GM21423 (cell line): ENCODE results near the gene STK39.

Experiments
- ATAC-seq: cut with Tn5 transposase; IDR thresholded peaks from one replicate; pipeline ENCODE4 v1.9.1; 2021; ENCODE audit warnings: mild to moderate bottlenecking, moderate library complexity; ENCODE audit not compliant: unreplicated experiment

Gene STK39

DNA sequence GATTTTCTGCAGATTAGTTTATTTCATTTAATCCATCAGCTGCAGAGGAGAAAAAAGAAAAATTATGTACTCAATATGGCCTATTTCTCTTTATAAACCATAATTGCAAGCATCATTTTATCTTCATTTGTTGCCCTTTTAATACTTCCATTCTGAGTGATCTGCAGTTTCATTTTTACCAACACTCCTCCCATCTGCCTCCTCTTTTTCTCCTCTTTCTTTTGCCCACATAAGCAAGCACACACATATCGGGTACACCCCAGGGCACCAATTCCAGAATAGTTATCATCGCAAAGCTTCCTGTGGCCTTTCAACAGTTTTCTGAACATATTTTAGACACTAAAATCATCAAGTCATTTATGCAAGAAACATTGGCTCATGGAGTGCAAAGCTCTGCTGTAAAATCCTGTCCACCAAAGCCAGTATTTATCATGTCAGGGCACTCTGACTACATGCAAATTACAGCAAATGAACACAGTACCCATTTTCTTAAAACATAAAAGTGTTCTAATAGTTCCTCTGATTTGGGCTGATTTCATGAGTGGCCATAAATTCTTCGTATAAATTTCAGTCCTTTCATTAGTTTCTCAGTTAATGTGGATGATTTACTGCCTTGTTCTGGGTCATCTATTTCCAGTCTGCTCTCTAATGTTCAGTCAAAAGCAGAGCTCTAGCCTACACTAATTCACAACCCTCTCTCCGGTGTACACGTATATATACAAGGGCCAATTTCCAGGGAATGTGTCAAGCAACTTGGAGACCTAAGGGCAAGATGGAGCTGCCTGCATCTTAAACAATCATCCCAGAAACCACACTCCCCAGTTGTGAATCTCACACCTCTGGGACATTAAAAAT lies 281.3 kb downstream of the STK39 start:
- ATAC-seq = no peak

DNA sequence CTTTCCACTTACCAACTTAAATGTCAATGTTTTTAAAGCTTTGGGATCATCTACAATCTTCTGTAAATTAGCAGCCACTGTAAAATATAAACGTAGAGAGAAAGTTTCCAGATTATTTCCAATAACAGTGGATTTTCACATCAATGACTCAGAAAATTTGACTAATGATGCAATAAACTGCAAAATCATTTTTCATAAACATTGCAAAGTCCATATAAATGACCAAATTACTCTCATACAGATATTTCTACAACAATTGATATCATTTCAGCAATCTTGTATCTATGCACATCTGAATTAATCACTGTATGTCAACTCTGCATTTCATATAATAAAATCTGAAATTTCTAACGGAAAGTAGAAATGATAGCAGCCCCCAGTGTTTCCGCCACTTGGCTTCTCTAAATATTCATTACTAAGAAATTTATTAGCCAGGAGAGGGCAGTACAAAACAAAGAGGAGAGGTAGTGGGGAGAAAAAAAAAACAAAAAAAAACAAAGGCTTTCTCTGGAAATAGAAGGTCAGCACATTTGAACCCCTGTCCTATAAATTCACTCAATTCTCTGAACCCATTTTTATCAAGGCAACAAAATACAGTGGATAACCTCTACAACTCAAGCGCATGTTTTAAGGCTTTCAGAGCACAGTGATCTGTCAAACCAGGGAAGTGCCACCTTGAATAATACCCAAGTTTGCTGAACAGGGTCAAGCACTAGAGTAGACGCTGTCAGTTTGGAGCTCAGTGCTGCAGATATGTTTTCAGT lies 282.6 kb downstream of the STK39 start:
- no peak for ATAC-seq

DNA sequence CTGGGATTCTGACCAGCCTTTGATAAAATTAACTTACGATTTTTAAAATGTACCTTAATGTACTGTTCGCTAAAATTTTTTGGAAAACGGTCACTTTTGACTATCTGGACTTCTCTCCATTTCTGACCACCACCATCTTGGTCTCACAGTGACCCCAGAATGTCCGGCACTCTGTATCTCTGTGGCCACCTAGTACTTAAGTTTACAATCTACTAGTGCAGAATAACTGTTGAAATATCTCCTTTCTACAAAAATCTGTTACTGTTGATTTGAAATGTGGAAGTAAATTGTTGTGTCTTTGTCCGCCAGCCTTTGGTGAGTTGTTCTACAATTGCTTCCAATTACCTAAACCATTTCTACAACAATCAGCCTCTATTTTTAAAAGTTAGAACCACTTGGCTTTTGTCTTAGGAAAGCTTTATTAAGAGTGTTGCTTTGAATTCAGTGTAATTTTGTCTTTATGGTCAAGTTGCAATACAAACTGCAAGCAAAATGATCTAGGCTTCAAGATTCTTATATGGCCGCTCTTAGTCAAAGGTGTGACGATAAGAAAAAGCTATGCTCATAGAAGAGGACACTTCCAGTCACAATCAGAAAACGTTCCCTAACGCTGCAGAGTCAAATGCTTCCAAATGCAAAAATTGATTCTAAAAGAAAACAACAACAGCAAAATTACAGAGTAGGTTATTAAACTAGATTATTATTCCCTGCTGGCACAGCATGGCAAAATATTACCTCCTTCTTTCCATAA lies 283.3 kb downstream of the STK39 start:
- no peak for ATAC-seq

DNA sequence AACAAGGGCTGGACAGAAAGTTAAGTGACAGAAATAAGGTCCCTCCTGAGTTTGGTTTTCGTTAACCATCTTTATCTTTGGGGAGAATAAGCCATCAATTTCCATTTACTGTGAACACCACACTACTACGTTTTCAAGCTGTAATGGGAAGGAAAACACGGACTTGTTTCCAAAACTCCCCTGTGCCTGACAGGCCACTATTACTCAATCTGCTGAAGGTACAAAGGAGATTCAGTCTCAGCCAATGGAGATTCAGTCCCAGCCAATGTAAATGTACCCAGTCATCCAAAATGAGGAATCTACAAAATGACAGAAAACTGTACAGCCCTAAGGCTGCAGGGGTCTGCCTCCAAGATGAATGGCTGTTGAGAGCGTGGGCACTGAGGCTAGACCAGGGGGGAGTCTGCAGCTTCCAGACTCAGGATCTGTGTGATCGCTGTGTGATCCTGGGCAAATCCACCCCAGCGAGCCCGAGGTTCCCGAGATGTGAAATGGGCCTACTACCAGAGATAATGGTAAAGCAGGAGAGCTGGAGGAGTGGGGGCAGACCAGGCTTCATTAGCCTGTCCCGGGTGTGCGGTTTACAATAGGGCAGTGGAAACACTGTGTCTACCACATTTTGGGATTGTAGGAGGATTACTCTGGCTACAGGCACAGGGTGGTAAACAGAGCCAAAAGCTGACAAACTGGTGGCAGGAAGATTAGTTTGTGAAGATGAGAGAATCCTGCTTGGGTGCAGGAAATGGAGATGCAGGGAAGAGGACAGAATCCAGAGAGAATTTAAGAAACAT lies 284.8 kb downstream of the STK39 start:
- no peak for ATAC-seq

DNA sequence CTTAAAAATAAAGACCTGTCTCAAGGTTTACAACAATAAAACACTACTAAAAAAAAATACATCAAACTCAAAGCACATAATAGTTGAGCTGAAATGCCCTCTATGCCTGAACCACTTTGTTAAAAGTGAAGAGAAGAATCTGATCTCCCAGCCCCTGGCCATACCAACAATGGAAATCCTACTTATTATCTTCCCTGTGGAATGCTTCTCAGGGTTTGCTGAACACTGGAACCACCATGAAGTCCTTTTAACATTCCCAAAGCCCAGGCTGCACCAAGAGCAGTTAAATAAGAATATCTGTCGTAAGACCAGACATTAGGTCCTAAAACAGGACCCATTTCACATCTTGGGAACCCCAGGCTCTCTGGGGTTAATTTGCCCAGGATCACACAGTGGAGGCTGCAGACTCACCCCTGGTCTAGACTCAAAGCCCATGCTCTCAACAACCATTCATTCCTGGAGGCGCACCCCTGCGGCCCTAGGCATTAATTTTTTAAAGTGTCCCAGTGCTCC lies 285.8 kb downstream of the STK39 start:
- no peak for ATAC-seq

DNA sequence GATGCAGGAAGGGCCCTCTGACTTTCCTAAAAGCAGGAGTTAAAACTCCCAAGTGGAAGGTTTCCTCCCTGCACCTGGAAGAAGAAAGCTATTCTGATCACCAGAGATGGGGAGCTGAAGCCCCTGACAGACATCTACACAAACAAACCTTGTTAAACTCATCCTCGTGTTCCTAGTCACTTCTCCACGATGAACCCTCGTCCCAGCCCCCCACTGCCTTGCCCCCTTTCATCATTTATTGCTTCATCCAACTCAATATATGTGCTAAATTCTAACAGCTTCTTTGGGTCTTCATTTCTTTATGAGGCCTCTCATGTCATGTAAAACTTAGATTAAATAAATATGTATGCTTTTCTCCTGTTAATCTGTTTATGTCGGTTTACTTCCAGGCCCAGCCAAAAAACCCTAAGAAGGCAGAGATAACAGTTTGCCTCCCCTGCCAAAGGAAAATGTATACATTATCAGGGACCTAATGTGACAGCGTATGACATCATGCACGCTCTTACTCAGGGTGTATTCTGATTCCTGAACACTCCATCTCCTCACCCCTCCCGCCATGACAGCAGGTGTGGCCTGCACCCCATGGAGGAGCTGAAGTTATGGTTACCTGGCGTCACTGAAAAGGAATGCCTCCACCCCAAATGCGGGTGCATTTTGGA lies 287.2 kb downstream of the STK39 start:
- no peak for ATAC-seq

DNA sequence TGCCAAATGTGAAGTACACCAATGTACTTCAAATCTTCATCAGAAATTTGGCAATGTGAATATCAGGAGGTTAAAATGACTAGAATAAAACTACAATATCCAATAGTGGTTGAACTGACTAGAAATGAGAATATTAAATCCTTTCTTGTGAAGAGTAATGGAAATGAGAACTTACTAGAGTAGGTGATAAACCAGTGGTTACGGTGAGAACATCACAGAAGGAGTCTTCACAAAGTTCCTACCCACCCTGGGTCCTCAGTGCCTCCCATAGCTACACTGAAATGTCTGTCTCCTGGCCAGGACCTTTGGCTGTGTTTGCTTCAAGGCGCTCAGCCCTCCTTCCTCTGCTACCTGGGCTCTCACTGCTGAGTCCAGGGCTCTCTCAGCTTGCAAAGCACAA lies 289.7 kb downstream of the STK39 start:
- no peak for ATAC-seq

DNA sequence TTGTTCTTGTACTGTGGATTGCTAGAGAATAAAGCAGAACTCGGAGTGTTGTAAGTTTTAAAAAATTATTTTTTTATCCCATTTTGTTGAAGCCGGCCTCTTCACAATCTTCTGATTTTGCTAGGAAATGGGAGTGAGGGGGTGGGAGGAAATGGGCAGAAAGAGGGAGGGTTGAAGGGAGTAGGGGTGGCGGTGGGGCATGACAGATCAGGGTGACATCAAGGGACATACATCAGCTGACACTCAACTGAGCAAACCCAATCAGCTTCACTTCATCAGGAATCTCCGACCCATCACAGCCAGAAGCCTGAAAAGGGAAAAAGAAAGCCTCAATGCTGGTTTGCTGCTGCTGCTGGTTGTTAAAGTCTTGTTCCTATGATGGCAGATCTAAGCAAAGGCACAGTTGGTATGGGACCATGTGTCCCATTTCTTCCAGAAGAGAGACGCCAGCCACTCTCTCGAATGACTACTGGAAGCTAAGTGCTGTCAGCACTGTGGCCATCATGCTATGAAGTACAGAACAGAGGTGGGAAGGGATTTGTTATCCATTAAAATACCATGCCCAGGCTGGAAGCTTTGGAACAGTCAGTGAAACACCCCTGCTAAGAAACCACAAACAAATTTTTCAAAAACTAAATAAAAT lies 292.0 kb downstream of the STK39 start:
- no peak for ATAC-seq

DNA sequence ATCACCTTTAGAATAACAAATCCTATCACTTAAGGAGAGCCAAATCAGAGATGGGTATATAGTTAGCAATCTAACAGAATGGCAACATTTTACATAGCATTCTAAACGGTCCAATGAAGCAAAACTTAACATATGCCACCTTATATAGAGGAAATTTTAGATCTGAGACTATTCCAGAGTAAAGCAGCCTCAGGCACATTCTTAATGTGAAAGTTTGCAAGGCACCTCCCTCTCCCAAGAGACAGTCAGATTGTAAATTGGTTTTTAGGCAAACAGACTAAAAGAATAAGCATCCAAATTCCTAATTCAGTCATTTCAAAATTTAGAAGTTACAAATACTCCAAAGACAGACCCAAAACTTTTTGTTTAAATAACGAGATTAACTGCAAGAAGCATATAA lies 292.9 kb downstream of the STK39 start:
- ATAC-seq = no peak

DNA sequence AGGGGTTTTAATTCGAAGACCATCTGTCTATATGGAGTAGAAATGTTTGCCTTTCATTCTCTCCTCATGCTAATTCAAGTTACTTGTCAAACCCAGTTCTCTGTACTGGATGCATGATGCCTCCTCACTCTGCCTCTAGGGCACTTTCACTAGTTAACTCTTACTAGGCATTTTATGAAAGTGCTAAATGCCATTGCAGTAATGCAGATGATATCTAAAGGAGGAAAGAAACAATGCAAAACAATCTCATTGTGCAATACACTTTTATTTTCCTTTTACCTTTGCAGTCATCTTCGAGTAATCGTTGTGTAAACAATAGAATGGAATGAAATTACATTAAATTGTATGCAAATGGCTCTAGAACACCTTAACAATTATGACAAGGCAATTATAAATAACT lies 293.6 kb downstream of the STK39 start:
- no peak for ATAC-seq

DNA sequence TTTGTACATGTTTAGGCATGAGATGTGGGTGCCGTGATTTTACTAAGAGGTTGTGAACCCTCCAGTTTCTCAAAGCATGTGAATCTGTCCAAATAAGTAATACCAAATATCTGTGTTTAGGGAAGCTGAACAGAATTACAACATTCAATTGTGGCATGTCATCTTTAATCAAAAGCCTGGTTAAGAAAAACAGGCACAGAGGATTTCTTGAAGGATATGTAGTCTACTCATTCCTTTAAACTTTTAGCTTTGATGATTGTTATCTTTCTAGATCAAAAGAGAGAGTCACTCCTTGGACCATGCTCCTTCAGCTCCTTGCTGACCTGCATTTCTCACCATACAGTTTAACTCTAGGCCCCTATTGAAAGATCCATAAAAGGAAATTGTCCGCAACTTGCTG lies 296.8 kb downstream of the STK39 start:
- no peak for ATAC-seq

DNA sequence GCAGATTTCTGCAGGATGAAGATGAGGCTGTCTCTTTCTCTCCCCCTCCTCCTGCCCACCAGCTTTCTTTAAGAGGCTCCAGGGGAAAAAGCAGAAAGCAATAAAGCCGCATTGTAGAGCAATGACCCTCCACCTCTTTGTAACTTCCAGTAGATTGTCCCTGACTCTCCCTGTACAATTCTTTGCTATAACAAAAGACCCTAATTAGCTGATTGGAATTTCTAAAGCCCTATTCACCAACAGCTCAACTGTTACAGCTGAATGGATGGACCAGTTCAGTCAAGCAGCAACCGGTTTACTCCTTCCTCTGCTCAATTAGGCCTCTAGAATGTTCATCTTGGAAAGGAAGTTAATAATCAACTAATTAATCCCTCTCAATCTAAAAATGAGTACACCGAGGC lies 301.0 kb downstream of the STK39 start:
- no peak for ATAC-seq

DNA sequence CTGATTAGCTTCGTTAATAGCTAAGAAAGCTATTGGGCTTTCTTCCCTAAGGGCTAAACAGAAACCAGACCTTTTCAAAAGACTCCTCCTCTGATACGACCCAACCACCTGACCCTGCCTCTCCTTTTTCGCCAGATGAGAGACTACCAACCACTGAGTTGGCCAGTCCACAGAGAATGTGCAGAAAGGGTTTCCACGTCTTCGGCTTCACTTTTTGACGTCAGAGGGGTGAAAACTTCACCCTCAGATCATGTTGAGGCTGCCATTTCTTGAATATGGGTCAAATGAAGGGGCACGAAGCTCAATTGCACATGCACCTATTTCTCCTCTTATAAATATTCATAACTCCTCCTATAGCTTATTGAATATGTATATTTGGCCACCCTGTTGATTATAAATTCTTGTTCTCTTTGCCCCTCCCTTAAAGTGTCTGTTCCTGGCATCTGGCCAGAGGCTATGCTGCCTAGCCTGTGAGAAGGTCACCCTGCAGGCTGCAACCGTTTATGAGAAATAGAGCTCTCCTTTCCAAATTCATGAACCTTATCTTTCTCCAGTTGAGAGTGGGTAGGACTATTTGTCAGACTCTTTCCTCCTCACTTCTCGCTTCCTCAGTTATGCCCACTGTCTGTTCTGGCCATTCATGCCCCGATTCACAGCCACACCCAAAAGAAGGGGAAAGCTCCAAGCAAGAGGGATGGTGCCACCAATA lies 301.6 kb downstream of the STK39 start:
- ATAC-seq = no peak

DNA sequence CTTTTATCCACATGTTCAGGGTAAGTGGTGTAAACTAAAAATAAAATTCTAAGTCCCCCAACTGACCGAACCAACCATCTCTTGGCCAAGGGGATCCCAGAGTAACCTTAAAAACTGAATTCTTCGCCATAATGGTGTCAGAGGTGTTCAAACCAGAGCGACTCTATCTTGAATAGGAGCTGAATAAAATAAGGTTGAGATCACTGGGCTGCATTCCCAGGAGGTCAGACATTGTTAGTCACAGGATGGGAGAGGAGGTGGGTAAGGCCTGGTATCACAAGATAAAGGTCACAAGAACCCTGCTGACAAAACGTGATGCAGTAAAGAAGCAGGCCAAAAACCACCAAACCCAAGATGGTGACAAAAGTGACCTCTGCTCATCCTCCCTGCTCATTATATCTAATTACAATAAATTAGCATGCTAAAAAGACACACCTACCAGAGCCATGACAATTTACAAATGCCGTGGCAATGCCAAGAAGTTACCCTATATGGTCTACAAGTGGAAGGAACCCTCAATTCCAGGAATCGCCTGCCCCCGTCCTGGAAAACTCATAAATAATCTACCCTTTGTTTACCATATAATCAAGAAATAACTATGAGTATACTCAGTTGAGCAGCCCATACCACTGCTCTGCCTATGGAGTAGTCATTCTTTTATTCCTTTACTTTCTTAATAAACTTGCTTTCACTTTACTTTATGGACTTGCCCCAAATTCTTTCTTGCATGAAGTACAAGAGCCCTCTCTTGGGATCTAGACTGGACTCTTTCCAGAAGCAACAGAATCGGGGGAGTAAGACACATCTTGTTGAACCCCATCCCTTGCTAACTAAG lies 302.4 kb downstream of the STK39 start:
- ATAC-seq = no peak

DNA sequence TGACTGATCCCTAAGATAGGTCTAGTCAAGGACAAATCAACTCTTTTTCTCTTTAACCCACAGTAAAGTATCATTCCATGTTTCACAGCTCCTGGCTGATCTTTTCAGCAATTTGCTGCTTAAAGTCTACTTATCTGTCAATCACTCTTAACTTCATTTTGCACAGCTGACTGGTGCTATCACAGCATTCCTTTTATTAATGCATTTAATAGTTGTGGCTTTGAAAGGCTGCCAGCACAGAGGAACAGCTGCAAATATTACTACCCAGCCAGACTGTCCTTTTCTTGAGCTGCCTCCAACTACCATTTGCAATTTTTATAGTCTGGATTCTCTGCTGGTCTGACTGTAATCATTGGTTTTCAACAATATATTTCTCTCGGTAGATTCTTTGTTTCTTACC lies 303.5 kb downstream of the STK39 start:
- ATAC-seq = no peak

DNA sequence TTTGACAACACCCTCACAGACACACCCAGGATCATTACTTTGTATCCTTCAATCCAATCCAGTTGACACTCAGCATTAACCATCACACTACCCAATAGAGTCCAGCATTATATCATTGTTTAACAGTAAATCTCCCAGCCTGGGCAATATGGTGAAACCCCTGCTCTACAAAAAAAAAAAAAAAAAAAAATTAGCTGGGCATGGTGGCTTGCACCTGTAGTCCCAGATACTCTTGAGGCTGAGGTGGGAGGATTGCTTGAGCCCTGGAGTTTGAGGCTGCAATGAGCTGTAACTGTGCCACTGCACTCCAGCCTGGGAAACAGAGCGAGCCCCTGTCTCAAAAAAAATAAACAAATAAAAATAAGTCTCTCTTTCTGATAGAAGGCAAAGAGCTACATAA lies 304.0 kb downstream of the STK39 start:
- no peak for ATAC-seq

DNA sequence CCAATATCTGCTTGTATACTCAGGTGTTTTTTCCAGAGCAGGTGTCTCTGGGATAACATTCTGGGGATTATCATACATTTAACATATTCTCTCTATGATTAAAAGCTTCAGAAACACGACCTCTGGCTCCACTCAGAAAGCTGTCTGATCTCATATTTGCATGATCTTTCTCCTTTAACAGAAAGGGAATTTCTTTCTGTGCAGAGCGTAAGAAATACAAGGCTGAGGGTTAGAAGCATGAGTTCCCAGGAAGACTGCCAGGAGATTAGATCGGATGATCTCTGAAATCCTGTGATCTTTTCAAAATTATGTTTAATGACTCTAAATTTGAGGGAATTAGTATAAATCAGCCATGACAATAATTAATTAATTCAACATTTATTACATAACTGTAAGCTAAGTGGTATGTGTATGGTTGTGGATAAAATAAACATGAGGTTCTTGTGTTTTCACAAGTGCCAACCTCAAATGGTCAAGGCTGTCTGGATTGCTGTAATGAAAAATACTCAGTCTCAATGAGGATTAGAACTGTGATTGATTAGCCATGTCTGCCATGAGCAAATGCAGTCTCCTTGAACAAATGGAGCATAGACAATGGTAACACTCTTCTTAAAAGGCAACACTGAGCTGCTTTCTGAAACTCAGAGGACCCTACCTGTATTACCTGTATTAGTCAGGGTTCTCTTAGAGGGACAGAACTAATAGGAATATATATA lies 304.9 kb downstream of the STK39 start:
- no peak for ATAC-seq
